Cardiac fibroblast (primary cell): ENCODE data around the gene TNNC2.
A peak's percentile ranks its signal among the peaks of the same experiment; 100 is the strongest.

Experiments used
- DNase-seq, 2 donors: peaks; one replicate each; pipeline versions ENCODE4 v3.0.0 to v3.0.0-alpha.2; 2010; ENCODE audit warnings: low read depth in 2 of 2
- H3K4me3 ChIP-seq, 2 donors: replicated peaks in 1 of 2; 1 replicate in 1 of 2; 2 replicates in 1 of 2; pipeline ENCODE4 v1.5.1; 2011; ENCODE audit warnings: low read depth in 2 of 2, low read length in 2 of 2, mild to moderate bottlenecking in 2 of 2, moderate library complexity in 1 of 2
- CTCF ChIP-seq: IDR thresholded peaks from one replicate; pipeline ENCODE4 v1.5.1; 2011; ENCODE audit warnings: low read depth, mild to moderate bottlenecking, low read length, inconsistent platforms

The TNNC2 gene

GRCh38 chr20:45816951-45817350 lies 10.2 kb downstream of the TNNC2 start:
- TF ChIP-seq CTCF, result no peak
- no peak overlapping the region for H3K4me3 ChIP-seq
- DNase-seq, result no peak

GRCh38 chr20:45814314-45814713 lies 12.8 kb downstream of the TNNC2 start:
- DNase-seq, result no peak
- H3K4me3 ChIP-seq, result no peak overlapping the region
- no peak for TF ChIP-seq CTCF

- TF ChIP-seq CTCF, result no peak
- H3K4me3 ChIP-seq, result peak overlapping the region; percentile 78 to 87
Observed at GRCh38 chr20:45813489-45813888, 13.6 kb downstream of the TNNC2 start.

GRCh38 chr20:45813006-45813340 lies 14.1 kb downstream of the TNNC2 start:
- no peak for DNase-seq
- no peak for TF ChIP-seq CTCF
- H3K4me3 ChIP-seq, result peak overlapping the region; percentile 78 to 87

More at GRCh38 chr20:45813489-45813888, 13.6 kb downstream of the TNNC2 start:
- no peak for DNase-seq

GRCh38 chr20:45812157-45813005 lies 14.7 kb downstream of the TNNC2 start, which contains the start of gene UBE2C:
Gene UBE2C, plus strand, starts transcription at chr20:45812644. Its CDS starts 52 bp downstream, at chr20:45812696.
- peak; percentile 100 for DNase-seq
- H3K4me3 ChIP-seq, result peak within 1 kb of the TSS; percentile 78 to 87
- no peak for TF ChIP-seq CTCF

- no peak overlapping the region for H3K4me3 ChIP-seq
- no peak for TF ChIP-seq CTCF
- DNase-seq, result no peak
Observed at GRCh38 chr20:45810191-45810970, 16.7 kb downstream of the TNNC2 start.
